ENCODE results near the gene GNAI3. TPM values are rescaled to one million over a fixed set of nuclear protein-coding genes. Genes with fewer than 3 reads are reported as not detected.

Gene GNAI3
- total and polyA plus RNA-seq, 2 donors (not counting 1 experiment from before 2014, with no cell fraction given) = 11.4 to 14.4 TPM

GRCh38 chr1:109631513-109632505 lies 83.4 kb downstream of the GNAI3 start:
- no peak overlapping the region for H3K4me3 ChIP-seq (replicated peaks in 1 of 4; ENCODE audit: control extremely low read depth in 1 of 4, insufficient read depth in 1 of 4, low read depth in 3 of 4, low read length in 4 of 4)
- H3K9ac ChIP-seq (ENCODE audit: insufficient read depth, low read length) = no peak overlapping the region
- H3K79me2 ChIP-seq (ENCODE audit: control insufficient read depth, insufficient read depth, low read length) = no peaks in the 10 kb centered on the region
- H3K4me1 ChIP-seq (ENCODE audit: control insufficient read depth, extremely low read depth, insufficient read depth, low read length) = peaks cover 10% of the 10 kb centered on the region
- no peaks in the 10 kb centered on the region for H3K27me3 ChIP-seq (ENCODE audit: control insufficient read depth, insufficient read depth, low read length)
- TF ChIP-seq EZH2 (IDR thresholded peaks at IDR 0.05; ENCODE audit: low read length, missing control alignments) = no peak
- no peak for TF ChIP-seq CTCF (conservative IDR thresholded peaks at IDR 0.05 in 1 of 2, IDR thresholded peaks at IDR 0.05 in 1 of 2; ENCODE audit: low read depth in 1 of 2, low read length in 2 of 2)
- H3K9me3 ChIP-seq (ENCODE audit: control insufficient read depth, insufficient read depth, low read depth, low read length) = no peaks in the 10 kb centered on the region
- H4K20me1 ChIP-seq (ENCODE audit: control insufficient read depth, extremely low read depth, insufficient read depth, low read length) = no peaks in the 10 kb centered on the region
- no peak overlapping the region for H3K27ac ChIP-seq (ENCODE audit: insufficient read depth, low read length)
- H2AFZ ChIP-seq (ENCODE audit: low read length) = no peak overlapping the region
- H3K4me2 ChIP-seq (ENCODE audit: extremely low read depth, insufficient read depth, low read length) = no peak overlapping the region
- DNase-seq (ENCODE audit: low read depth in 2 of 2) = no peak
- H3K36me3 ChIP-seq (ENCODE audit: control insufficient read depth, insufficient read depth, low read length) = peaks cover 31% of the 10 kb centered on the region

GRCh38 chr1:109632671-109633346 lies 84.4 kb downstream of the GNAI3 start:
- no peaks in the 10 kb centered on the region for H3K27me3 ChIP-seq (ENCODE audit: control insufficient read depth, insufficient read depth, low read length)
- H3K4me2 ChIP-seq (ENCODE audit: extremely low read depth, insufficient read depth, low read length) = no peak overlapping the region
- TF ChIP-seq EZH2 (IDR thresholded peaks at IDR 0.05; ENCODE audit: low read length, missing control alignments) (no peak), CTCF (conservative IDR thresholded peaks at IDR 0.05 in 1 of 2, IDR thresholded peaks at IDR 0.05 in 1 of 2; ENCODE audit: low read depth in 1 of 2, low read length in 2 of 2) (no peak)
- DNase-seq (ENCODE audit: low read depth in 2 of 2) = no peak
- H3K79me2 ChIP-seq (ENCODE audit: control insufficient read depth, insufficient read depth, low read length) = no peaks in the 10 kb centered on the region
- H3K4me3 ChIP-seq (replicated peaks in 1 of 4; ENCODE audit: control extremely low read depth in 1 of 4, insufficient read depth in 1 of 4, low read depth in 3 of 4, low read length in 4 of 4) = no peak overlapping the region
- peaks cover 29% of the 10 kb centered on the region for H3K36me3 ChIP-seq (ENCODE audit: control insufficient read depth, insufficient read depth, low read length)
- no peak overlapping the region for H3K27ac ChIP-seq (ENCODE audit: insufficient read depth, low read length)
- H3K9ac ChIP-seq (ENCODE audit: insufficient read depth, low read length) = no peak overlapping the region
- H4K20me1 ChIP-seq (ENCODE audit: control insufficient read depth, extremely low read depth, insufficient read depth, low read length) = no peaks in the 10 kb centered on the region
- no peak overlapping the region for H2AFZ ChIP-seq (ENCODE audit: low read length)
- no peaks in the 10 kb centered on the region for H3K9me3 ChIP-seq (ENCODE audit: control insufficient read depth, insufficient read depth, low read depth, low read length)
- H3K4me1 ChIP-seq (ENCODE audit: control insufficient read depth, extremely low read depth, insufficient read depth, low read length) = peaks cover 10% of the 10 kb centered on the region

DNA sequence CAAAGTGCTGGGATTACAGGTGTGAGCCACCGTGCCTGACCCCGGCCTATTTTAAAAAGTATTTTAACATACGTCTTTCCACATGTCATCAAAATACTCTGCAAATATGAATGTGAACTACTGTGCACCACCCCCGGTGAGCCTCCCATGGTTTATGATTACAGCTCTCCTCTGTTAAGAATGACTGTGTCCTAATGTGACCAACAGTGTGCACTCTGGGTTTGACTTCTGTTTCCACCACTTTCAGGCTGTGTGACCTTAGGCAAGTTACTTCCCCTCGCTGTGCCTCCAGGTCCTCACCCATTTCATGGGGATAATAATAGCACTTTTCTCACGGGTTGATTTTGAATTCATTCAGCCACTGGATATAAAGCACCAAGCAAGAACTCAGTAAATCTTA lies 85.9 kb downstream of the GNAI3 start:
- peaks cover 10% of the 10 kb centered on the region for H3K4me1 ChIP-seq (ENCODE audit: control insufficient read depth, extremely low read depth, insufficient read depth, low read length)
- H3K27ac ChIP-seq (ENCODE audit: insufficient read depth, low read length) = no peak overlapping the region
- no peak for DNase-seq (ENCODE audit: low read depth in 2 of 2)
- H3K79me2 ChIP-seq (ENCODE audit: control insufficient read depth, insufficient read depth, low read length) = no peaks in the 10 kb centered on the region
- no peak overlapping the region for H3K4me2 ChIP-seq (ENCODE audit: extremely low read depth, insufficient read depth, low read length)
- TF ChIP-seq CTCF (conservative IDR thresholded peaks at IDR 0.05 in 1 of 2, IDR thresholded peaks at IDR 0.05 in 1 of 2; ENCODE audit: low read depth in 1 of 2, low read length in 2 of 2) (no peak), EZH2 (IDR thresholded peaks at IDR 0.05; ENCODE audit: low read length, missing control alignments) (no peak)
- H3K27me3 ChIP-seq (ENCODE audit: control insufficient read depth, insufficient read depth, low read length) = no peaks in the 10 kb centered on the region
- H2AFZ ChIP-seq (ENCODE audit: low read length) = no peak overlapping the region
- no peak overlapping the region for H3K4me3 ChIP-seq (replicated peaks in 1 of 4; ENCODE audit: control extremely low read depth in 1 of 4, insufficient read depth in 1 of 4, low read depth in 3 of 4, low read length in 4 of 4)
- no peak overlapping the region for H3K9ac ChIP-seq (ENCODE audit: insufficient read depth, low read length)
- H4K20me1 ChIP-seq (ENCODE audit: control insufficient read depth, extremely low read depth, insufficient read depth, low read length) = no peaks in the 10 kb centered on the region
- H3K36me3 ChIP-seq (ENCODE audit: control insufficient read depth, insufficient read depth, low read length) = peaks cover 21% of the 10 kb centered on the region
- no peaks in the 10 kb centered on the region for H3K9me3 ChIP-seq (ENCODE audit: control insufficient read depth, insufficient read depth, low read depth, low read length)
